ENCODE results near the gene HSDL2. TPM values are rescaled to one million over a fixed set of nuclear protein-coding genes. Genes with fewer than 3 reads are reported as not detected.

The HSDL2 gene
- total RNA-seq, 1 experiment from 2014 or later, result 32.2 TPM

- peaks cover 2% of the 10 kb centered on the region; the same call in 1 of the 2 replicates for H3K36me3 ChIP-seq (ENCODE audit: control insufficient read depth, insufficient read depth, low read length)
- no peaks in the 10 kb centered on the region for H3K27me3 ChIP-seq (ENCODE audit: control insufficient read depth, insufficient read depth, low read length)
- ChIA-PET CTCF (no interaction called here), POLR2A (no interaction called here)
- no peak overlapping the region for H3K4me3 ChIP-seq (ENCODE audit: low read depth in 2 of 2, low read length in 2 of 2)
- ATAC-seq (no peak), DNase-seq (ENCODE audit: low read depth, low spot score) (no peak)
- H3K4me1 ChIP-seq (ENCODE audit: control insufficient read depth, insufficient read depth, low read length), result no peaks in the 10 kb centered on the region
- BruUV-seq (replicated peaks), result no TSS peak
- H3K9me3 ChIP-seq (ENCODE audit: control insufficient read depth, insufficient read depth, low read depth, low read length), result no peaks in the 10 kb centered on the region
- intact Hi-C loops (cut with micrococcal nuclease; ENCODE audit: unreplicated experiment), result no loop called here
- TF ChIP-seq POLR2AphosphoS5 (IDR thresholded peaks at IDR 0.05; ENCODE audit: low read depth, low read length) (no peak), REST (IDR thresholded peaks at IDR 0.05; ENCODE audit: insufficient read depth in 1 of 2, low read depth in 2 of 2, low read length in 1 of 2) (no peak), SIN3A (IDR thresholded peaks at IDR 0.05; ENCODE audit: borderline replicate concordance, insufficient read depth, low read depth, low read length) (no peak), CTCF (IDR thresholded peaks at IDR 0.05) (no peak), TCF7L2 (IDR thresholded peaks at IDR 0.05; ENCODE audit: low read depth, low read length) (no peak)
- H3K27ac ChIP-seq (ENCODE audit: low read length), result no peak overlapping the region
- in situ Hi-C loops (cut with HindIII; ENCODE audit: low pct_unique_long_range_greater_than_20kb, low sequenced_read_pairs), result no loop called here
Measured at GRCh38 chr9:112439825-112440224, 59.9 kb downstream of the HSDL2 start.

GRCh38 chr9:112443200-112443599 lies 63.3 kb downstream of the HSDL2 start:
- Histone ChIP-seq H3K9me3 (ENCODE audit: control insufficient read depth, insufficient read depth, low read depth, low read length) (no peaks in the 10 kb centered on the region), H3K4me3 (ENCODE audit: low read depth in 2 of 2, low read length in 2 of 2) (no peak overlapping the region), H3K4me1 (ENCODE audit: control insufficient read depth, insufficient read depth, low read length) (no peaks in the 10 kb centered on the region), H3K36me3 (ENCODE audit: control insufficient read depth, insufficient read depth, low read length) (peaks cover 2% of the 10 kb centered on the region; the same call in 1 of the 2 replicates), H3K27me3 (ENCODE audit: control insufficient read depth, insufficient read depth, low read length) (no peaks in the 10 kb centered on the region), H3K27ac (ENCODE audit: low read length) (no peak overlapping the region)
- ChIA-PET POLR2A (interaction anchor here (0.6 kb wide), 1 partner anchor 296 kb away, joined by 5 read pairs; no protein-coding TSS in a partner anchor), CTCF (interaction anchor here (0.7 kb wide), 1 partner anchor 275 kb away, joined by 5 read pairs; the partner anchor contains the start of gene INIP)
- in situ Hi-C loops (cut with HindIII; ENCODE audit: low pct_unique_long_range_greater_than_20kb, low sequenced_read_pairs), result no loop called here
- BruUV-seq (replicated peaks), result no TSS peak
- peak; percentile 43; the same call in 1 of the 2 replicates for TF ChIP-seq CTCF (IDR thresholded peaks at IDR 0.05)
- no peak for TF ChIP-seq REST (IDR thresholded peaks at IDR 0.05; ENCODE audit: insufficient read depth in 1 of 2, low read depth in 2 of 2, low read length in 1 of 2)
- DNase-seq (ENCODE audit: low read depth, low spot score) (no peak), ATAC-seq (no peak)
- intact Hi-C loops (cut with micrococcal nuclease; ENCODE audit: unreplicated experiment), result no loop called here
